ENCODE data around the gene ZNF430. TPM values are rescaled to one million over a fixed set of nuclear protein-coding genes. Genes with fewer than 3 reads are reported as not detected.

Gene ZNF430
- total RNA-seq, 1 donor from 2014 or later, result 22.8 TPM

DNA sequence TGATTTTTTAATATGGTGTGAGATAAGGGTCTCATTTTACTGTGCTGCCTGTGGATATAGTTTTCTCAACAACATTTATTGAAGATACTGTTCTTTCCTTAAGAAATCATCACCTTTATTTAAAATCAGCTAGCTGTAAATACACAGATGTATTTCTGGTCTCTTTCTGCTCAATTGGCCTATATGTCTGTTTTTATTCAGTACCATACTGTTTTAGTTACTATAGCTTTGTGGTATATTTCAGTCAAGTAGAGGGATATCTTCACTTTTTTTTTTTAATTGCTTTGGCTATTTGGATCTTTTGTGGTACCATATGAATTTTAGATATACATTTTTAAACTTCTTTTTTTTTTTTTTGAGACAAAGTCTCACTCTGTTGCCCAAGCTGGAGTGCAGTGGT lies 44.9 kb downstream of the ZNF430 start:
- H3K4me1 Mint-ChIP-seq (ENCODE audit: low read depth), result no peaks in the 10 kb centered on the region
- no peak overlapping the region for H3K4me3 Mint-ChIP-seq (ENCODE audit: low read depth)
- H3K27ac Mint-ChIP-seq, result no peak overlapping the region
- H3K27me3 Mint-ChIP-seq, result no peaks in the 10 kb centered on the region
- H3K36me3 Mint-ChIP-seq (ENCODE audit: insufficient read depth), result peaks cover 39% of the 10 kb centered on the region
- H3K9me3 Mint-ChIP-seq (ENCODE audit: low read depth), result peaks cover 12% of the 10 kb centered on the region
- TF ChIP-seq, protein P1, sequence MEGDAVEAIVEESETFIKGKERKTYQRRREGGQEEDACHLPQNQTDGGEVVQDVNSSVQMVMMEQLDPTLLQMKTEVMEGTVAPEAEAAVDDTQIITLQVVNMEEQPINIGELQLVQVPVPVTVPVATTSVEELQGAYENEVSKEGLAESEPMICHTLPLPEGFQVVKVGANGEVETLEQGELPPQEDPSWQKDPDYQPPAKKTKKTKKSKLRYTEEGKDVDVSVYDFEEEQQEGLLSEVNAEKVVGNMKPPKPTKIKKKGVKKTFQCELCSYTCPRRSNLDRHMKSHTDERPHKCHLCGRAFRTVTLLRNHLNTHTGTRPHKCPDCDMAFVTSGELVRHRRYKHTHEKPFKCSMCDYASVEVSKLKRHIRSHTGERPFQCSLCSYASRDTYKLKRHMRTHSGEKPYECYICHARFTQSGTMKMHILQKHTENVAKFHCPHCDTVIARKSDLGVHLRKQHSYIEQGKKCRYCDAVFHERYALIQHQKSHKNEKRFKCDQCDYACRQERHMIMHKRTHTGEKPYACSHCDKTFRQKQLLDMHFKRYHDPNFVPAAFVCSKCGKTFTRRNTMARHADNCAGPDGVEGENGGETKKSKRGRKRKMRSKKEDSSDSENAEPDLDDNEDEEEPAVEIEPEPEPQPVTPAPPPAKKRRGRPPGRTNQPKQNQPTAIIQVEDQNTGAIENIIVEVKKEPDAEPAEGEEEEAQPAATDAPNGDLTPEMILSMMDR (IDR thresholded peaks at IDR 0.05; ENCODE audit: unreplicated experiment), result no peak
- no peak for DNase-seq (ENCODE audit: low spot score, unreplicated experiment)

DNA sequence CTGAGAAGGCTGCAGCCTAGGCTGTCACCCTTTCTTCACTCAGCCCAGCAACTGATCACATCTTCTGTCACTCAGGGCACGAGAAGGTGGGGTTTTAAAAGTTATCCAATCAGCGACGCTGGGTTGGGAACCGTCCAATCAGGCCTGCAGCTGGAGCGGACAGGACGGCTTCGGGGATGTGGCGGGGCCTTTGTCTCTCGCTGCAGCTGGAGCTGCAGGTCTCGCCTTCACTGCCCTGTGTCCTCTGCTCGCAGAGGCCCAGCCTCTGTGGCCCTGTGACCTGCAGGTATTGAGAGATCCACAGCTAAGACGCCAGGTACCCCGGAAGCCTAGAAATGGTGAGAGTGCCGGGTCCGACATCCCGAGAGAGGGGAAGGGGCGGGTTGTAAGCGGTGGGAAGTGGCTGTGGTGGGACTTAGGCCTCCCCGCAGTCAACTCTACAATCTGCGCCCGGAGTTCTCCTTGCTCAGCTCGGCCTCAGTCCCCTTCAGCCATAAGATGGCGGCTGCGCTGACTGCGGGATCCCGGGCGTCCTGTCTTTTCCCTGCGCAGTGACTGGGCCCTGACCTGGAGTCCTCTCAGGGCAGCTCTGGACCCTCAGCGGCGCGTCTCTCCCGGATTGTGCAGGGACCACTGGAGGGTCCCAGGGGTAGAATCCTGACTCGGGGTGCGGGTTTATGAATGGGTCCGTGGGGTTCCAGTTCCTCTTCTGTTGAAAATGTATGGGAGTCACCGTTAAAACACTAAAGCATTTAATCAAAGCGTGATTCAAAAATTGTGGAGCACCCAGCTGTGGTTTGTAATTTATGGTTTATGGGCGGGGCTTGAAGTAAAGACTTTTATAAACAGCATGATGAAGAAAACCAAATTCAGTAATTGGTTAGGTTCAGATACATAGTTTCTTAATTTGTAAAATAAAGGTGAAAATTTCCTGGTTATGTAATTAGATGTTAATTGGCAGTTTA lies 61.8 kb downstream of the ZNF430 start, which contains the start of gene ZNF714:
Gene ZNF714, plus strand, starts transcription at position 193 of the 965 bp plus-strand sequence. CDS start 16,066 bp downstream, outside the sequence.
- no peaks in the 10 kb centered on the region for H3K27me3 Mint-ChIP-seq
- peak within 1 kb of the TSS; percentile 100 for H3K4me3 Mint-ChIP-seq (ENCODE audit: low read depth)
- peak within 1 kb of the TSS; percentile 100 for H3K27ac Mint-ChIP-seq
- TF ChIP-seq, protein P1 (IDR thresholded peaks at IDR 0.05; ENCODE audit: unreplicated experiment), result no peak
- H3K36me3 Mint-ChIP-seq (ENCODE audit: insufficient read depth), result peaks cover 20% of the 10 kb centered on the region
- peaks cover 25% of the 10 kb centered on the region for H3K4me1 Mint-ChIP-seq (ENCODE audit: low read depth)
- DNase-seq (ENCODE audit: low spot score, unreplicated experiment), result peak; percentile 74
- H3K9me3 Mint-ChIP-seq (ENCODE audit: low read depth), result no peaks in the 10 kb centered on the region

DNA sequence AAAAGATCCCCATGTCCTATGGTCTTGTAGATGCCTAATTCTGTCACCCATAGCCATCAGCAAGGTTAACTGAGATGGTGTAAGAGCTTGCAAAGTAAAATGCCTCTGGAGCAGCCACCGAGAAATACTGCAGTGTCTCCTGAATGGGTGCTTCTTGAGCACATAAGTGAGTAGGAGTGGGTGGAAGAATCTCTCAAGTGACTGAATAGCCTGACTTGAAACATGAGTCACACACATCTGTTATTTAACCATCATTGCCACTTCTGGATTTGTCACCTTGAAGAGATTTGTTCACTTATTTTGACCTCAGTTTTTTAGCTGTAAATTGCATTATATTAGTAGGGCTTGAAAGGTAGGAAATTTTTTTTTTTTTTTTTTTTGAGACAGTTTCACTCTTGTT lies 63.9 kb downstream of the ZNF430 start:
- no peak overlapping the region for H3K27ac Mint-ChIP-seq
- TF ChIP-seq, protein P1 (IDR thresholded peaks at IDR 0.05; ENCODE audit: unreplicated experiment), result no peak
- H3K27me3 Mint-ChIP-seq, result no peaks in the 10 kb centered on the region
- H3K9me3 Mint-ChIP-seq (ENCODE audit: low read depth), result no peaks in the 10 kb centered on the region
- no peak for DNase-seq (ENCODE audit: low spot score, unreplicated experiment)
- peaks cover 27% of the 10 kb centered on the region for H3K4me1 Mint-ChIP-seq (ENCODE audit: low read depth)
- peaks cover 23% of the 10 kb centered on the region for H3K36me3 Mint-ChIP-seq (ENCODE audit: insufficient read depth)
- no peak overlapping the region for H3K4me3 Mint-ChIP-seq (ENCODE audit: low read depth)

DNA sequence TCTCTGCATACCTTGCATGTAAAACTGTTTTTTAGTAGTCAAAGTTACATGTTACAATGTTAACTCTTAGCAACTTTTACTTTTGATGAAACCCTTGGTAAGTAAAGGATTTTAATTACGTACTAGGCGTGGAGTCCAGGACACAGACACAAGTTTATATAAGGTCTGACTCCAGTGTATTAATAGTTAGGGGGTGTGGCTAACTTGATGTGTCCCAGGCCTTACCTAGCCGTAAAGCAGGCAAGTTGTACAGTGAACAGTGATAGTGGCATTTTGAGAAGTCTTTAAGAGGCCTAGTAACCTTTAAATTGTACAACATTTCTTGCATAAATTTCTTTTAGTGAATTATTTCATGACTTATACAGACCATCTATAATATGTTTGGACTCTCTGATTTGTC lies 67.4 kb downstream of the ZNF430 start:
- Mint-ChIP-seq H3K4me1 (ENCODE audit: low read depth) (peaks cover 41% of the 10 kb centered on the region), H3K27ac (no peak overlapping the region), H3K27me3 (no peaks in the 10 kb centered on the region), H3K9me3 (ENCODE audit: low read depth) (no peaks in the 10 kb centered on the region), H3K36me3 (ENCODE audit: insufficient read depth) (peaks cover 31% of the 10 kb centered on the region), H3K4me3 (ENCODE audit: low read depth) (no peak overlapping the region)
- DNase-seq (ENCODE audit: low spot score, unreplicated experiment), result no peak
- TF ChIP-seq, protein P1 (IDR thresholded peaks at IDR 0.05; ENCODE audit: unreplicated experiment), result no peak

DNA sequence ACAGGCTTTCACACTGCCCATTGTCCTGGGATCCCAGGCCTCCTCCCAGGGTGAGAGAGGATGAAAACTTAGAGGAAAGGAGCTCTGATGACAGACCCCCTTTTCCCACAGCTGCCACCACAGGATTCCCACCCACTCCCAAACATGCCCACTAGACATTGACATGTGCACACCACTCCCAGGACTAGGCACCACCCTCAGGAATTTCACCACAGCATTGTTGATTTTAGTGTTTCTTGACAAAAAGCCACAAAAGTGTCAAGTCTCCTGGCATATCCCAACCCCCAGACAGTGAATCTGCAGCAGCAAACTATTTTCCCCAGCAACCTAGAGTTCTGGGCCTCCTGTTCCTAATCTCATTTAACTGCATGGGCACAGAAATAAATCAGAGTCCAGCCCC lies 71.7 kb downstream of the ZNF430 start:
- Mint-ChIP-seq H3K4me1 (ENCODE audit: low read depth) (peaks cover 25% of the 10 kb centered on the region), H3K4me3 (ENCODE audit: low read depth) (no peak overlapping the region), H3K27me3 (no peaks in the 10 kb centered on the region), H3K36me3 (ENCODE audit: insufficient read depth) (peaks cover 33% of the 10 kb centered on the region), H3K9me3 (ENCODE audit: low read depth) (no peaks in the 10 kb centered on the region), H3K27ac (peak overlapping the region; percentile 89)
- DNase-seq (ENCODE audit: low spot score, unreplicated experiment), result no peak
- TF ChIP-seq, protein P1 (IDR thresholded peaks at IDR 0.05; ENCODE audit: unreplicated experiment), result no peak

All from progenitor cell of endocrine pancreas (in vitro differentiated cells).